CD4-positive, alpha-beta T cell treated with Interferon alpha-2 for 1 hour (primary cell): Measurements from ENCODE around the gene THAP4.

ENCODE experiments used
- DNase-seq, 2 donors: peaks; one replicate each; pipeline ENCODE4 v3.0.0-alpha.2; 2020 to 2022

Gene THAP4

GRCh38 chr2:241637795-241638660, 1.1 kb upstream of the THAP4 start:
- DNase-seq: peak in 1 of 2 donors; percentile 28

GRCh38 chr2:241636182-241637017, 558 bp downstream of the THAP4 start:
- peak in 1 of 2 donors; percentile 30 for DNase-seq

GRCh38 chr2:241635756-241636155, 1.2 kb downstream of the THAP4 start:
- no peak for DNase-seq

- DNase-seq: no peak
Measured at GRCh38 chr2:241633561-241633960, 3.4 kb downstream of the THAP4 start.

- DNase-seq: no peak
Measured at GRCh38 chr2:241632478-241633325, 4.3 kb downstream of the THAP4 start.

- no peak for DNase-seq
Measured at GRCh38 chr2:241629762-241630435, 7.1 kb downstream of the THAP4 start.

GRCh38 chr2:241627675-241628074, 9.3 kb downstream of the THAP4 start:
- DNase-seq: no peak

- no peak for DNase-seq
Measured at GRCh38 chr2:241620419-241620769, 16.6 kb downstream of the THAP4 start.

GRCh38 chr2:241619597-241620418, 17.1 kb downstream of the THAP4 start:
- no peak for DNase-seq

- no peak for DNase-seq
Measured at GRCh38 chr2:241618829-241619228, 18.1 kb downstream of the THAP4 start.

- DNase-seq: peak in 1 of 2 donors; percentile 5
Measured at GRCh38 chr2:241618296-241618805, 18.6 kb downstream of the THAP4 start.

- DNase-seq: peak; percentile 48 to 77
Measured at GRCh38 chr2:241617431-241618154, 19.4 kb downstream of the THAP4 start.

- no peak for DNase-seq
Measured at GRCh38 chr2:241616168-241617125, 20.5 kb downstream of the THAP4 start.

GRCh38 chr2:241615522-241616052, 21.4 kb downstream of the THAP4 start:
- DNase-seq: no peak

- no peak for DNase-seq
Measured at GRCh38 chr2:241615041-241615440, 21.9 kb downstream of the THAP4 start.

GRCh38 chr2:241613017-241613780, 23.8 kb downstream of the THAP4 start:
- no peak for DNase-seq

GRCh38 chr2:241612156-241613016, 24.6 kb downstream of the THAP4 start:
- no peak for DNase-seq
